HTERT RPE-1 (cell line): ENCODE data around the gene ALPG.
"Not testable (repeated sequence)": the region's sequence is repeated elsewhere in the genome, so short reads cannot be mapped to it uniquely, and the experiment has no call there.

Experiments
- in situ Hi-C: fragments of 300-500 bp; cut with MboI; formaldehyde crosslinking; loops from 4 replicates; pipeline ENCODE4 v1.14.3; 2020; ENCODE audit warnings: low sequenced_read_pairs

Gene ALPG

DNA sequence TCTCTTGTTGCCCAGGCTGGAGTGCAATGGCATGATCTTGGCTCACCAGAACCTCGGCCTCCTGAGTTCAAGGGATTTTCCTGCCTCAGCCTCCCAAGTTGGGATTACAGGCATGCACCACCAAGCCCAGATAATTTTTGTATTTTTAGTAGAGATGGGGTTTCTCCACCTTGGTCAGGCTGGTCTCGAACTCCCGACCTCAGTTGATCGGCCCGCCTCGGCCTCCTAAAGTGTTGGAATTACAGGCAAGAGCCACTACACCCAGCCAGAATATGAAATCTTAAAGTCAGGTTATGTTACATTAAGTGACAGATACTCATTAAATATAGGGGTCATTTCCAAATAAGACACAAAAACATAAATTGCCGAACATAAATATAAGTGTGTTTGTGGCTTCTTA lies 12.2 kb upstream of the ALPG start:
- in situ Hi-C loops = not testable (repeated sequence)

DNA sequence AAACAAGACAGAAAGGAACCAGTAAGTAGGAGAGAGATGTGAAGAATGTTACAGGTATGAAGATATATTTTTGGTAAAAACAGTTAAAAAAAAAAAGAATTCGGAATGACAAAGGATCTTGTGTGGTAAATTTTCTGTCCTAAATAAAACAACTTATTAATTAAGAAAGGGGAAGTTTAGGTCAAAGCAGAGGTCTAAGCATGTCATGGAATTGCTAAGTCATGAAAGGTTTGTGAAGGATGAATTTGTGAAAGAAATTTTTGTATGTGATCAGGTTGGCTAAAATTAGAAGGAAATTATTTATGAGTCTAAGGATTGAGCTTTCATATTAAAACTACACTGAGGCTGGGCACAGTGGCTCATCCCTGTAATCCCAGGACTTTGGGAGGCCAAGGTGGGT lies 11.1 kb upstream of the ALPG start:
- in situ Hi-C loops = no loop called here

DNA sequence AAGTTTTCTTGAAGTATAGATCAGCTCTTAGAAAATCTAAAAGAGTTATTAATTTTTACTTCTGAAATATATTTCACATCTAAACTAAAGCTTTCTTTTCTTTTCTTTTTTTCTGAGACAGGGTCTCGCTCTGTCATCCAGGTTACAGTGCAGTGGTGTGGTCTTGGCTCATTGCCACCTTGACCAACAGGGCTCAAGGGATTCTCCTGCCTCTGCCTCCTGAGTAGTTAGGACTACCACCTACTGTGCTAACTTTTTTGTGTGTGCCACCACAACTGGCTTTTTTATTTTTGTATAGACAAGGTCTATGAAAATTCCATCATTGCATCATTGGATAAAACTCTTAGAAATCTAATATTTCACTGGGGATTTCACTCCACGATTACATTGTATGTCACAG lies 10.0 kb upstream of the ALPG start:
- in situ Hi-C loops = no loop called here

DNA sequence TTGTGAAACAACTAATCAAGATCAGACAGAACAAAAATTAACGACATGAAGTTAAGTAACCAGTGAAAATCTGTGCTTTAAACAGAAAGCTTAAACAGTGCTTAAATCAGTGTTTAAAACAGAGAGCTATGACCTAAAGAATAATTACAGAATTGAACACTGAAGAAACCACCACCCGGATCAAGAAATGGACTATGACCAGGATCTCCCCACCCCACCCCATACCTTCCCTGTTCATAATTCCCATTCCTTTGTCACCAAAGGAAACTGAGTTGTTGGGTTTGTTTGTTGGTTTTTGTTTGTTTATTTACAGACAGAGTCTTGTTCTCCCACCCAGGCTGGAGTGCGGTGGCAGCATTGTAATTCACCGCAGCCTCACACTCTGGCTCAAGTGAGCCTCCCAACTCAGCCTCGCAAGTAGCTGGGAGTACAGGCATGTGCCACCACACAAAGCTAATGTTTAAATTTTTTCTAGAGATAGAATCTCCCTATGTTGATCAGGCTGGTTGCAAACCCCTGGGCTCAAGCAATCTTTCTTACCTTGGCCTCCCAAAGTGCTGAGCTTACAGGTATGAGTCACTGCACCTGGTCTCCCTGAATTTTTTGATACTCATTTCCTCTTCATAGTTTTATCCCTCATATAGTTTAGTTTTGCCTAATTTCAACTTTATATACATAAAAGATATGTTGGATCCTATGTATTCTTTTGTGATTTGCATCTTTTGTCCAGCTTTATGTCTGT lies 8.2 kb upstream of the ALPG start:
- in situ Hi-C loops = no loop called here

DNA sequence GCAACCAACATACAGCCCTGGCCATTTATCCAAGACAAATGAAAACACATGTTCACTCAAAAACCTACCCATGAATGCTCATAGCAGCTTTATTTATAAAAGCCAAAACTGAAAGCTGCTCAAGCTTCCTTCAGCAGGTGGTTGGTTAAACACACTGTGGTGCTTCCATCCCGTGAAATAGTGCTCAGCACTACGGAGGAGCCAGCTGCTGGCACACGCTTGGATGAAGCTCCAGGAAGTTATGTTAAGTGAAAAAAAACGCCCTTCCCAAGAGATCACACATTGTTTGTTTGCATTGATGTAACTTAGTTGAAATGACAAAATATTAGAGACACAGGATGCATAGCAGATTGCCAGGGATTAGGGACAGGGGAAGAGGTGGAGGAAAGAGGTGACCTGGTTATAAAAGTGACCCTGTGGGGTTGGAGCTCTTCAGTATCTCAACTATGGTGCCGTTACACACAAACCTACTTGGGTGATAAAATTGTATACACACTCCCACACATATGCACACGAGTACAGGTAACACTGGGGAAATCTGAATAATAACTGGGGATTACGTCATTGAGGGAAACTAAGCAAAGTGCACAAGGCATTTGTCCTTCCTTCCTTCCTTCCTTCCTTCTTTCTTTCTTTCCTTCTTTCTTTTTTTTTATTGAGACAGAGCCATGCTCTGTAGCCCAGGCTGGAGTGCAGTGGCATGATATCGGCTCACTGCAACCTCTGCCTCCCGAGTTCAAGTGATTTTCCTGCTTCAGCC lies 6.2 kb upstream of the ALPG start:
- in situ Hi-C loops = no loop called here

DNA sequence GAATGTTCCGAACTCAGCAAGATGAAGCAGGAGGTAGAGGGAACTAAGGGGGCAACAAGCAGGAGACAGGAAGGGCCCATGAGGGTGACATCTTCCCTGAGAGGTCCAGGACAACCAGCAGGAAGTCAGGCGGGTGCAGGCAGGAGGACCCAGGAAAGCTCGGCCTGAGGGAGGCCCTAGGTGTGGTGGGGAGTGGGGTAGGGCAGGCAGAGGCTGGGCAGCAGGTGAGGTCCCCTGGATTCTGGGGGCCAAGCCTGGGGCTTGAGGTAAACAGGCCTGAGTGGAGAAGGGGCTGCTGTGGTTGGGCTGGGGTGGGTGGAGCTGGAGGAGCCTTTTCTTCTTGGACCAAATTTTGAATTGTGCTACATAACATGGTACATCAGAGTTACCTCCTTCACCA lies 4.1 kb upstream of the ALPG start:
- in situ Hi-C loops = no loop called here

DNA sequence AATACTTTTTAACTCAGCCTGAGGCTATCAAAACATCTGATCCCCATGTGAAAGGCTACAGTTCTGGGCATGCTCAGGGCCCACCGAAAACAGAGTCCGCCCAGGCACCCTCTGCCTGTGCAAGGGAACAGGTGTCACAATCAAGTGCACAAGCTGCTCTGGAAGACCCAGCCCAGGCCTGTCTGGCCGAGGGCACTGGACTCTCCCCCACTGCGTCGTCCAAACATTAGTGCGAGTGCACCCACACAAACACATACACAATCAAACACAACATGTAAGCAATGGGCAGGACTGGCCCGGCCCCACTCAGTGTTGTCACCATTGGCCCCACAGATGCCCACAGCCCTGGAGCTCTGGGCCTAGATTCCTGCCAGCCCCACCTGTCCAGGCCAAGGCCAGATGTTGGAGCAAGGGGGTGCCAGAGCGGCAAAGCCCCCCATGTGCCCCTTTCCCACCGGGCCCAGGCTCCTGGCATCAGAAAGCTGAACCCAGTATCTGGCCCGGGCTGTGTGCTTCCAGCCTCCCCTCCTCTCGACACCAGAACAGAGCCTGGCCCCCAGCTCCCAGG lies 617 bp upstream of the ALPG start:
- in situ Hi-C loops = no loop called here

DNA sequence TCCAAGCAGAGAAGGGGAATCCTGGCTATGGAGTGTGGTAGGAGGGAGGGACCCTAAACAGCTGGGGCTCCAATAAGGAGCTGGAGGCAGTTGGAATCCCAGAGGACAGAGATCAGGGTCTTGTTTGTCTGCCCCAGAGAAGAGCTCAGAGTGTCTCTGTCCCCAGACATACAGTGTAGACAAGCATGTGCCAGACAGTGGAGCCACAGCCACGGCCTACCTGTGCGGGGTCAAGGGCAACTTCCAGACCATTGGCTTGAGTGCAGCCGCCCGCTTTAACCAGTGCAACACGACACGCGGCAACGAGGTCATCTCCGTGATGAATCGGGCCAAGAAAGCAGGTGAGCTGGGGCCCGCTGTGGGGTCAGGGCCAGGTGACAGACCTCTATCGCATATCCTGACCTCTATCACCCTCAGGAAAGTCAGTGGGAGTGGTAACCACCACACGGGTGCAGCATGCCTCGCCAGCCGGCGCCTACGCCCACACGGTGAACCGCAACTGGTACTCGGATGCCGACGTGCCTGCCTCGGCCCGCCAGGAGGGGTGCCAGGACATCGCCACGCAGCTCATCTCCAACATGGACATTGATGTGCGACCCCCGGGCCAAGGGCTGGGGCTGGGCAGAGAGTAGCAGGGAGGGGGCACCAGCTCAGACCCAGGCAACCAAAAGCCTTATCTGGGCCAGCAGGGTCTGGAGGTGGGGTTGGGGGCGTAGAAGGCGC lies 945 bp downstream of the ALPG start:
- in situ Hi-C loops = not testable (repeated sequence)

DNA sequence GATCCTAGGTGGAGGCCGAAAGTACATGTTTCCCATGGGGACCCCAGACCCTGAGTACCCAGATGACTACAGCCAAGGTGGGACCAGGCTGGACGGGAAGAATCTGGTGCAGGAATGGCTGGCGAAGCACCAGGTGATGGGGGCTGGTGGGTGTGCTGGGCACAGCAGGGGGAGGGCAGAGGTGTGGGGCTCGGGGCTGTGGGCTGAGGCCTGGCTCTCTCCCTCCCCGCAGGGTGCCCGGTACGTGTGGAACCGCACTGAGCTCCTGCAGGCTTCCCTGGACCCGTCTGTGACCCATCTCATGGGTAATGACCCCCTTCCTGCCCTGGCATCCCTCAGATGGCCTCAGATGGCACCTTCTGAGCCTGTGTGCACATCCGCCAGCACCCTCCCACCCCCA lies 1.6 kb downstream of the ALPG start:
- in situ Hi-C loops = not testable (repeated sequence)

DNA sequence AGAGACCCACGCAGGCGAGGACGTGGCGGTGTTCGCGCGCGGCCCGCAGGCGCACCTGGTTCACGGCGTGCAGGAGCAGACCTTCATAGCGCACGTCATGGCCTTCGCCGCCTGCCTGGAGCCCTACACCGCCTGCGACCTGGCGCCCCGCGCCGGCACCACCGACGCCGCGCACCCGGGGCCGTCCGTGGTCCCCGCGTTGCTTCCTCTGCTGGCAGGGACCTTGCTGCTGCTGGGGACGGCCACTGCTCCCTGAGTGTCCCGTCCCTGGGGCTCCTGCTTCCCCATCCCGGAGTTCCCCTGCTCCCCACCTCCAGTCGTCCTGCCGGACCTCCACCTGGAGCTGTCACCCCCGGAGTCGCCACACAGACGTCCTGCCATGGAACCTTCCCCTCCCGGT lies 3.0 kb downstream of the ALPG start:
- in situ Hi-C loops = not testable (repeated sequence)

DNA sequence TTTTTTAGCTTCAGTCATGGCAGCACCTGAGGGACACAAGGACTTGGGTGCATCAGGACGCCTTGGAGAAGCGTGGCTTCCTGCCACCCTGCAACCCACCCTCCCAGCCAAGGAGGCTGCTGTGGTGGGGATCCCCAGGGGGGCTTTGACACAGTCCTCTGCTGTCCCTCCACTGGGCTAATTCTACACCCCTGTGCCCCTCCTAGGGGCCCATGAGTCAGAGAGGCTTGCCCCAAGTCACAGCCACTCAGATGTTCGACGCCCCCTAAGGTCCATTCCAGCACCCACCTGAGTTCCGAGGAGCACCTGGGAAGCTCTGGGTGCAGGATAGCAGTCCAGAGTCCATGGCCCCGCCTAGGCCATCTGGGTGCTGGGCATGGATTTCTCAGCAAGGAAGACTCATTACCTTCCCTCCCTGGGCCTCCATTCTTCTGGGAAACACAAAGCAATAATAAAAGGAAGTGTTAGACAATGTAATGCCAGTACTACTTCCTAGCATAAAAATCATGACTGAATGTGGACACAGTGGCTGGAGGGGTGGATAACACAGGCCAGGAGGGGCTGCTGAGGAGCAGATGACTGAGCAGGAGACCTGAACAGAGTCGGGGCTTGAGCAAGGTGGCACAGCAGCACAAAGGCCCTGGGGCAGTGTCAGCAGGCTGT lies 3.7 kb downstream of the ALPG start:
- in situ Hi-C loops = no loop called here

DNA sequence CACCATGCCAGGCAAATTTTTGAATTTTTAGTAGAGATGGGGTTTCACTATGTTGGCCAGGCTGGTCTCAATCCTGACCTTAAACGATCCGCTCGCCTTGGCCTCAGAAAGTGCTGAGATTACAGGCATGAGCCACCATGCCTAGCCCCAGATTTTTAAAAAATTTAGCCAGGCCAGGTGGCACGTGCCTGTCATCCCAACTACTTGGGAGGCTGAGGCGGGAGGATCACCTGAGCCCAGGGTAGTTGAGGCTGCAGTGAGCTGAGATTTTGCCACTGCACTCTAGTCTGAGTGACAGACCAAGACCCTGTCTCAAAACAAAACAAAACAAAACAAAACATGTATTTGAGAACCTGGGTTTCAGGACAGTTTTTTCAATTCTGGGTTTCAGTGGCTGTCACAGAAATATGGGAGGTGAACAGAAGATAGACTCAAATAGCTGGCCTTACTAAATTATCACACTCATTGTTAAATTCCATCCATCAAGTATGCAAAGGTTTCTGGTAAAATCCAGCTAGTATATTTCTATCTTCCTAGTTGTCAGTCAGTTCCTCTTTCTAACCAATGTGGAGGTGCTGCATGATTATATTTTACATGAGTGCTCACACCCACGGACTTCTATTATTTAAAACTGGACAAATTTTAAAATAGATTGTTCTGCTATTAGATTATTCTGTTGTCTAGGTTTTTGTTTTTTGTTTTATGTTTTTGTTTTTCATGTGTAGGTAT lies 5.4 kb downstream of the ALPG start:
- in situ Hi-C loops = no loop called here

DNA sequence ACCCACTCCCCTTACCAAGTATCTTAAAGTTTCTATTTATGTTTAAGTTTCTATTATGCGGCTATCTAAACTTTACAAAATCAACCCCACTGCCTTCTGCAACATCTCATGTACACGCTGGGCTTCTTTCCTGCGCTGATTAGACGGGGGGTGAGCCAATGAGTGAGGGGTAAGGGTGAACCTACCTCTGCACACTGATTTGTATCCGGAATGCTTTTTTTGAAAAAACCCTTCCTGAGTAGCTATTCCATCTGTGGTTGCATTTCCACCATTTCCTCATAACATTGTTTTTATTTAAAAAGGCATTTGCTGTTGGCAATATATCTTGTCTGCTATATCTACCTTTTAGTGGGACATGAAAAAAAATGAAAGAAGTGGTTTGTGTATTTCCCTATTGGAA lies 6.3 kb downstream of the ALPG start:
- in situ Hi-C loops = no loop called here

DNA sequence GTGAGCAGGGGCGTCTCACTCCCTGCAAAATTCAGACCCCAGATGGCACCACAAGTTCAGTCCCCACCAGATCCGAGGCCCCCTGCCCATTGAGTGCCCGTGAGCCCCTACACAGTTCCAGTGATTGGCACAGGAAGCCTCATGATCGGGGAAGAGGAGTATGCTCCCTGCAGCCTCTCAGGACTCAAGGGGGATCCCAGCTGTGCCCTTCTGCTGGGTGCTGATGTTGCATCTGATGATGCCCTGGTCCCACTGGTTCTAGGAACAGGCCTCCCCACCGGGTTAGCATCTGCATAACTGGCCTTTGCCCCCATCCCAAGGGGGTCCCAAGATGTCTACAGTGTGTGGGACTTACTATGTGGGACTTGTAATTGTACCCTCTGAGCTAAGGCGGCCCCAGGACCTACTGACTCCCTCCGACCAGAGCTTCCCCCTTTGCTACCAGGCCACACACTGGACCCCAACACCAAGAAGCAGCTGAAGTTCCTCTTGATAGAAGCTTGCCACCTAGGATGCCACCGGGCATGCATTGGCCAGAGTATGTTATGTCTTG lies 8.6 kb downstream of the ALPG start:
- in situ Hi-C loops = no loop called here

DNA sequence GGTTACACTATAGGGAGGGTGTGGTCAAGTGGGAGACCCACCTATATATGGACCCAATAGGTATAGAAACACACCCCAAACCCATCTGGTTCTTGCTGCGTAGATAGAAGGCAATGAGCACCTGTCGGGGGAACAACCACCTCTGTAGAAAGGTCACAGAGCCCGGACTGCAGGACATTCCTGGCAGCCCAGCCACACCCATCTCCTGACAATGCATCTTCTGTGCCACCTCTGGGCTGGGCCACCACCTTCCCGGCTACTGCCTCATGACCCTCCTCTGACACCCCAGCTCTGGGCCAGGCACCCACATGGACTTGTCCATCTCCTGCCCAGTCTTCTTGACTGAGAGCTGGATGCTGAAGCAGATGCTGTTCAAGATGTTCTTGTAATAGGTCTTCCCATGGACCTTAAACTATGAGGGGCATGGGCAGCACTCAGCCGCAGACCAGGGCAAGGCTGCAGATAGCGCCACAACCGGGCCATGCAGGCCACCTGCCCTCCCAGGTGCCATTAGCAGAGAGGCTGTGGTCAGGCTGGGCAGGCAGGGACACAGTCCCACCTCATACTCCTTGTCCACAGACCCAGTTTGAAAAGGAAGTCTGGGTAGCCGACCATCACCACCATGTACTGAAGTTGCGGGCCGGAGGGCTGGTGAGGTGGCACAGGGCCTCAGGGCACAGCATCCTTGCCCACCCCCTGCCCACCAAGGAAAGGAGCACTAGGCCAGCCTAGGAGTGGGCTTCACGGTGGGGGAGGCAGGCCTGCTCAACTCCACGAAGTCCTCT lies 9.3 kb downstream of the ALPG start:
- in situ Hi-C loops = no loop called here

DNA sequence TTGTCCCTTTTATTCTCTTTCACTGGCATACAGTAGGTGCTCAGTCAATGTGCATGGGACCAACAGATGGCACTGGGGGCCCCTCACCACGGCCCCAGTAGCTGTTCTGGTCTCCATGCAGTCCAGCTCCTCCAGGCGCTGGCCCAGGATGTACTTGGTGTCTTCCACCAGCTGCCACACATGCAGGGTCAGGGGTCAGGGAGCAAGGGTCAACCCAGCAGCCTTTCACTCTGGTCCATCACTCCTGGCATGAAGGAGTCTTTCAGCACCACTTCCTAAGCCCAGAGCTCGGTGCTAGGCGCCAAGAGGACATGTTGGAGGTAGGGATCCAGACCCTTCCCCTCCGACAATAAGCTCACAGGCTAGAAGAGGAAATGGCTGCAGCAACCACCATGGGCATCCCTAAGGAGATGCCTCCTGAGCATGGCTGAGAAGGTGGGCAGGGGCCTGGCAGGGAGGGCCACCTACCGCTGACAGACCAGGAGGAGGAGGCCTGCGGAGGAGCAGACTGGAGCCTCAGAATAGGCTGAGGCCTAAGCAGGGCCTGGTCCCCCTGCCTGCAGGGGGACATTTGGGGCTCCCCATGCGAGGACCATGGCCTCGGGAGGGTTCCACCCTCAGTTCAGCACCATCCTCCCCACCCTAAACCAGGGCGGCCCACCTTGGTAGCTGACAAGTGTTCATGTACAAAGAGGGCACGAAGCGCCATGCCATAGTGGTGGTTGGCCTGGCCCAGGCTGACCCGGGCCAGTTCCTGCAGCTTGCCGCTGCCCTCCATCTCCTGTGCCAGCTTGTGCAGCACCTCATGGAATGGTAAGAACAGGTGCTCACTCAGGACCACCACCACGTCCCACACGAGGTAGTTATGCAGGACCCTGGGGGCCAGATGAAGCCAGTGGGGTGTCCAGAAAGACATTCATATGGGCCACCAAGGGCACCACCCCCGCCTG lies 10.2 kb downstream of the ALPG start:
- in situ Hi-C loops = no loop called here

DNA sequence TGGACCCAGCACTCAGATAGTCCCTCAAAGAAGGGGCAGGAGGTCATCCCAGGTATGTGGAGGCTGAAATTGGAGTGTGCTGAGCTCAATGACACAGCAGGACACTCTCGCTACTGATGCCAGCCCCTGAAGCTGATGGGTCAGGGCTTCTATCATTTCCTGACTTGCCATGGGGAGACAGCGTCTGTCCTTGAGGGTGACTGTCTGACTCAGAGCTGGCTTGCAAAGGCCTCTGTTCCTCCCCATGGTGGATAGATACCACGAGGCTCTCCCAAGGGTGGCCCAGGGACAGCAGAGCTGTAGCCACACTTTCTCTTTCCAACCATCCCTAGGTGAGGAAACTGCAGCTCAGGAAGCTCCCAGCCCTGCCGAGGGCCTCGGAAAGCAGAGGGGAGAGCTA lies 10.8 kb downstream of the ALPG start:
- in situ Hi-C loops = no loop called here

DNA sequence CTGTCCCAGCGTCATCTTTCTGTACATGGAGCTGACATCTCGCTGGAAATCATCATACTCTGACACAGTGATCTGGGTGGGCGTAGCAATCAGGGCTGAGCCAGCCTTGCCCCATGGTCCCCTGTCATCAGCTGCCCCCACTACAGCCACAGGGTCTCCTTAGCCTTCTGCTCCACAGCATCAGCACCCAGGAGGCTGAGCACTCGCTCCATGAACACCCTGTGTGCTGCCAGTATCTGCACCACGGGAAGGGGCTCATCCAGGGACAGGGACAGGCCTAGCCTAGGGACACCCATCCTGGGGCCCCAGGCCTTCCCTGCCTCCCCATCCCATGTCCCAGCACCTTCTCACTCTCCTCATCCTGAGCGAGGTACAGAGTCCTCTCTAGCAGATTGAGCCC lies 11.4 kb downstream of the ALPG start:
- in situ Hi-C loops = no loop called here
